GM18873 (cell line): ENCODE measurements around the gene KLK5.
"Not testable (repeated sequence)": the region's sequence is repeated elsewhere in the genome, so short reads cannot be mapped to it uniquely, and the experiment has no call there.

Experiments
- ATAC-seq: cut with Tn5 transposase; IDR thresholded peaks from one replicate; pipeline ENCODE4 v1.9.1; 2021; ENCODE audit warnings: mild to moderate bottlenecking, moderate library complexity, moderate number of reproducible peaks; ENCODE audit not compliant: unreplicated experiment, low FRiP score

Gene KLK5, protein sequence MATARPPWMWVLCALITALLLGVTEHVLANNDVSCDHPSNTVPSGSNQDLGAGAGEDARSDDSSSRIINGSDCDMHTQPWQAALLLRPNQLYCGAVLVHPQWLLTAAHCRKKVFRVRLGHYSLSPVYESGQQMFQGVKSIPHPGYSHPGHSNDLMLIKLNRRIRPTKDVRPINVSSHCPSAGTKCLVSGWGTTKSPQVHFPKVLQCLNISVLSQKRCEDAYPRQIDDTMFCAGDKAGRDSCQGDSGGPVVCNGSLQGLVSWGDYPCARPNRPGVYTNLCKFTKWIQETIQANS

DNA sequence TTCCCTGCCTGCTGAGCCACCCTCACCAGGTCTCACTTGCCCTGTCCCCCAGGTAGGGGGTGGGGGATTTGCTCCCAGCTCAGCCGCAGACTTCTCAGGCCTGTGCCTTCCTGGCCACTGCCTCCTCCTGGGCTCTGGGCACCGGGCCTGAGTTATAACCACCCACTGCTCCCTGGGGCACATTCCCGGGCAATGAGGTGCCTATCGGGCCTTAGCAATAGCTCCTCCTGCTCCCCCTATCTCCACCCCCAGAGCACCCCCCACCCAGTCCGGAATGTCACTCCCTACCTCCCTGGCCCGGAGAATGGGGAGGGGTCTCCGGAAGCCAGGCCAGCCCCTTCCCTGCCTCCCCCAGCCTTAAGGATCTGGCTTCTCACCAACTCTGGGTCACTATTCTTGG lies at the start of gene KLK5:
TSS of gene KLK5 (minus strand) at position 129 of the 400 bp plus-strand sequence. CDS start 381 bp downstream, outside the sequence.
- no peak for ATAC-seq

DNA sequence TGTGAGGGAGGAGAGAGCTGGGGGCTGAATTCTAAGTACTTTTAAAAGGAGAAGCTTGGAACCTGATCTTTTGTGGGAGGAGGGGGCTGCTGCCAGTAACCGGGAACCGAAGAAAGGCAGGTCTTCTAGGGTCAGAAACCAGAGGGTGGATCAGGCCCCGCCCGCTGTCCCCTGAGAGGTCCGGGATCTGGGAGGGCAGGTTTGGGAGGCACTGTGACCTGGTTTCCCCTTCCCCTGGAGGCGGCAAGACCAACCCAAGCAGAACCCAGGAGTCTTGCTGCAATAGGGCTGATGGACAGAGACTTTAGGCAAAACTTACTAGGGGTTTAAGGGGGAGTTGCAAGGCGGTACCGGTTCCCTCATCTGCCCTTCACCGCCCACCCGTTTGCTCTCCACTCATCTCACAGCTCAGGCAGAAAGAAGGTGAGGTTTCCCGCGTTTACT lies 49.3 kb upstream of the KLK5 start:
- no peak for ATAC-seq

DNA sequence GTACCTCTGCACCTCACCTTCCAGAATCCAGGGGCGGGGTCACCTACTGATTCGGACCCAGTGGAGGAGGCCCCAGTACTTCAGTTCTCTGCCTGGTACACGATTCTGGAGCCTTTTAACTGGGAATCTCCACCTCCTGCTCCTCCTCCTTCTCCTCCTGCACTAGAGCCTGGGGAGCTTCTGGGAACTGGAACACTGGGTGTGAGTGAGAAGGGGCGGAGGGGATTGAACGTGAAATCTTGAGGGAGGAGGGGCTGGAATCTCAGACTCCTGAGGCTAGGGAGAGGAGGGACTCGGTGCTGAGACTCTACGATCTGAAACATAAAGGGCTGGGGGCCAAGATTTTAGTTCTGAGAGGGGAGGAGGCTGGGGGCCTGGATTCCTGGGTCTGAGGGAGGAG lies 48.7 kb upstream of the KLK5 start, which contains the start of gene KLK8:
TSS of gene KLK8 (minus strand) at position 90 of the 400 bp plus-strand sequence. CDS start 437 bp downstream, outside the sequence.
- ATAC-seq = no peak

DNA sequence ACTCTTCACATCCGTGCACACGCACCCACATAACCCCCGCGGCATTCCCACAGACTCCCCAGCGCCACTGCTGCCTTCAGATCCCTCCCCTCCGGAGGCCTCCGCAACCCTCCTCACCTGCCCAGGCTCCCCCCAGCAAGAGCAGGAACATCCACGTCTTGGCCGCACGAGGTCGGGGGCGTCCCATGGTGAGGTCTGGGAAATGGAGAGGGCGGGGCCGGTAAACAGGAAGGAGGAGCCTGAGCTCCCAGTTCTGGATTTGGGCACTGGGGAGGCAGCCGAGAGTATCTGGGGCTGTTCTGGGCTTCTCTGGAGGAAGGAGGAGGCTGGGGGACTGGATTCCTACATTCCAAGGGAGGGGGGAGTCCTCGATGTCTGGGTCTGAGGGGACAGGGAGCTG lies 48.1 kb upstream of the KLK5 start:
- ATAC-seq = no peak

DNA sequence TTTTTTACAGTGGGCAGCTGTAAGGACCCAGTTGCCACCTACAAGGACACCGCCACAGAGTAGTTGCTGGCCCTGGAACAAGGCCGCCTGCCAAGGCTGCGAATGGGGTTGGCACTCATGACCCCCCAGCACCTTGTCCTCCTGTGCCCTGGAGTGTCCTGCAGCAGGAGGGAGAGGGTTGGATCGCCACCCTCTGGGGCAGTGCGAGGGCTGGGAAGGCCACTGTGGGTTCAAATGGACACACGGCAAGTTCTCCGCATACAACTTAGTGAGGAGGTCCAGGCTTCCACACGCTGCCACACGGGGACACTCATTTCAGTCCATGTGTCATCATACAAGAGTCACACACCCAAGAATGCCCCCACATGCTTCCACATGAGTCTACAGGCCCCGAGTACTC lies 47.6 kb upstream of the KLK5 start:
- ATAC-seq = no peak

DNA sequence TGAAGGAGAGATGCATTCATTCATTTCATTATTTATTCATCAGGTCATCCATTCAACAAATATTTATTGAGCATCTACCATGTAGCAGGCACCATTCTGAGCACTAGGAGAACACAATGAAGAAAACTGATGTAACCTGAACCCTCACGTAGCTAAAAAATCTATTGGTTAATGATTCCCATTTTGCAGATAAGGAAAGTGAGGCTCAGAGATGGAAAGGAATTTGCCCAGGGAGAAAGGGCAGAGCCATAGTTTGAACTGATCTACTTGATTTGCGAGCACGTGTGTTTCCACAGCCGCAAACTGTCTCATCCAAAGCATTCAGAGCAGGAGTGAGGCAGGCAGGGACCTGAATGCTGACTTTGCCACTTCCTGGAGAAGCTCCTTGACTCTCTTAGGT lies 45.8 kb upstream of the KLK5 start:
- no peak for ATAC-seq

DNA sequence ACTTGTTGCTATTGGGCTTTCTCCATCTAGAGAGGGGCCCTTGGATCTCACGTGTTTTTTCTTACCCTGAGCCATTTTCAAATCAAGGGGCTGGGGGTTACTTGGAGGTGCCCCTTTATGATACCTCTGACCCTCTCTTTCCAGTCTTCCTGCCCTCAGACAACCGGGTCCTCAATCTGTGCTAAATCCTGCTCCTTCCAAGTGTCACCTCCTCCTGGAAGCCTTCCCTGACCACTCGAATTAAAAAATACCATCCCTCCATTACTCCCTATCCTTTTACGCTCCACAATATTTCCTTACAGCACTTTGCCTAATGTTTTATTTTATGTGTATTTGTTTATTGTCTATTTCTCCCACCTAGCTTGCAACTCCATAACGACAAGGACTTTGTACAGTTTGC lies 45.2 kb upstream of the KLK5 start:
- ATAC-seq = no peak

DNA sequence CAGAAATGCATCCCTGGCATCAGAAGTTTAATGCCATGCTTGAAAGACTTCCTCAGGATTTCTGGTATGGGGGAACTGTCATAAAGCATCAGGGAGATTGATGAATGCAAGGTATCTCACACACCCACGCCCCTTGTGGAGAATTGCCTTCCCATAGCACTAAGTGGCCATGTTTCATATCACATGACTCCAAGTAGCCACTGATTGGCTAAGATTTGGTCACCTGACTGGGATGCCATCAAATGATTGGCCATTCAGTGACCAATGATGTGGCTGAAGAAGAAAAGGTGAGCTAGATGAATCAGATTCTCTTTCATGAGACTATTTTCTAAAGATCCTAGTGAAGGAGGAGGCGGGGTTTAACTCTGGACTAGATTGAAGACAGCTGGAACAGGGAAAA lies 41.3 kb upstream of the KLK5 start:
- no peak for ATAC-seq

DNA sequence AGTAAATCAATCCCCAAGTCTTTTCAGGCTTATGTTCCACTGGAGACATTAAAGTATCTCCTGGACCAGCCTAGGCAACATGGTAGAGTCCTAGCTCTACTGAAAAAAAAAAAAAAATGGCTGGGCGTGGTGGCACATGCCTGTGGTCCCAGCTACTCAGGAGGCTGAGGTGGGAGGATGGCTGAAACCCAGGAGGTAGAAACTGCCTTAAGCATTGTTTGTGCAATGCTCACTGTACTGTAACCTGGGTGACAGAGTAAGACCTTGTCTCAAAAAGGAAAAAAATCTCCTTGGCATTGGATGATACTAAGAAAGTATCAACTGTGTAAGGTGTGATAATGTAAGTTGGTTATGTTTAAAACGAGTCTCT lies 39.8 kb upstream of the KLK5 start:
- ATAC-seq = no peak

DNA sequence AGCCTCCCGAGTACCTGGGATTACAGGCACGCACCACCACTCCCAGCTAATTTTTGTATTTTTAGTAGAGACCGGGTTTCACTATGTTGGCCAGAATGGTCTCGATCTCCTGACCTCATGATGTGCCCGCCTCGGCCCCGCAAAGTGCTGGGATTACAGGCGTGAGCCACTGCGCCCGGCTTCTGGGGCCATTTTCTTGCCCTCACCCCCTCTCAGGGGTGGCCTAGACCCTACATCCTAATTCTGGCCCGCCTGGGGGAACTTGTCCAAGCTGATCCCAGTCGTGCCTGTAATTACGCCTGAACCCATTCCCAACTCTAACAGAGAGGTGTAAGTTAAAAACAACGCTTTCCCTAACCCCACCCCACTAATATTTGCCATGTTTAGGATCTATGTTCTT lies 31.6 kb upstream of the KLK5 start:
- ATAC-seq = not testable (repeated sequence)

DNA sequence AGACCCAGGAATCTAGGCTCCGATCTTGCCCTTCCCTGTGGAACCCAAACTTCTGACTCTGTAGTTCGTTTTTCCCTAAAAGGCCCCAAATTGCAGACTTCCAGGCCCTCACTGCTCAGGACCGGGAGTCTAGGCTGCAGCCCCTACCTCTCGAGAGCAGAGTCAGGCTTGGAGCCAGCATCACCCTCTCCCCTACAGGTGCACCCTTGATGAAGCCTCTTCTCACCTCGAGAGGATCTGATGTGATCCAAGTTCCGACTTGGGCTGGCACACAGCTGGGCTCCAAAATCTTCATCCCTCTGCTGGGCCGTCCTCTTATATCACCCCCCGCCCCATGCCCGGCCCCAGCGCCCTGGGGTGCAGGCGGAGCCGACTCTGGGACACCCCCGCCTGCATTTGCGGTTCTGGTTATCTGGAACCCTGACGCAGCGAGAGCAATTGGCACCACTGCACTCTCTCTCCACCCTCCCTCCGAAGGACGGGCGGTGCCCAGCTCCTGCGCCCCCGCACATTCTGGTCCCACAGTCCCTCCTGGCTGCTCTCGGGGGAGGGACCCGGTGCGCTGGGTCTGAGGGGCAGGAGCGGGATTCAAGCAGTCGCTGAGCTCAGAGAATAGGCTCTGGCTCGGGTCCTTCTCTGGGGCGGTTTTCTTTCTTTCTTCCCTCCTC lies 30.9 kb upstream of the KLK5 start, which contains the start of gene KLK7:
TSS of gene KLK7 (minus strand) at position 293 of the 668 bp plus-strand sequence. CDS start 1,518 bp downstream, outside the sequence.
- ATAC-seq = no peak

DNA sequence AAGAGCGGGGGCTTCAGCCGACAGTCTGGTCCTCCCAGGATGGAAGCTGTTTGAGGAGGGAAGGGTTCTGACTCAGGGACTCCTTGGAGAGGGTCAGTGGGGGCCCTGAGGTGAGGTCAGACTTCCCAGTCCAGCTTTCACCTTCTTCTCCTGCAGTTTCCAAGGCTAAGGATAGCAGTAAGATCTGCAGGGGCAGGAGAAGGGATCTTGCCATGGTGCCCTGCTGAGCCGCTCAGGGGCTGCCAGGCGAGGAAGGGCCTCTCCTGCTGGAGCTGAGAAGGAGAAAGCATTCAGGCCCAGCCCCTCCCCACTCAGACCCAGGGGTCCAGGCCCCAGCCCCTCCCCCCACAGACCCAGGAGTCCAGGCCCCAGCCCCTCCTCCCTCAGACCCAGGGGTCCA lies 29.3 kb upstream of the KLK5 start:
- no peak for ATAC-seq

DNA sequence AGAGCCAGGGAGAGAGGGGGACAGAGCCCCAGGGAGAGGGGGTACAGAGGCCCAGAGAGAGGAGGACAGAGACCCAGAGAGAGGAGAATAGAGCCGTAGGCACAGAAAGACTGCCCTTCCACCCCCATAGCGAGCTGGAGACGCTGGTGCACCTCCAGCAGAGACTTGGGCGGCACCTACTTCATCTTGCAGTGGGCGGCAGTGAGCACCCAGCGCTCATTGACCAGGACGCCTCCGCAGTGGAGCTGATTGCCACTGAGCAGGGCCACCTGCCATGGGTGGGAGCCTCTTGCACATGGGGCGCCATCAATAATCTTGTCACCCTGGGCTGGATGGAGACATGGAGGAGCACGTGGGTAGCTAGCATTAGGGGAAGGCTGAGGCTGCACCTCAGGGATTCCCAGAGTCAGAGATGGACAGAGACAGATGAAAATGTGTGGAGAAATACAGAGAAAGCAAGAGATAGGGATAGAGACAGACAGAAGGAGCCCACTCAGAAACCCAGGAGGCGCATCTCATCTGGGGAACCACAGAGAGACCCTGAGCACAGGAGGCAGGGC lies 28.8 kb upstream of the KLK5 start:
- ATAC-seq = no peak

DNA sequence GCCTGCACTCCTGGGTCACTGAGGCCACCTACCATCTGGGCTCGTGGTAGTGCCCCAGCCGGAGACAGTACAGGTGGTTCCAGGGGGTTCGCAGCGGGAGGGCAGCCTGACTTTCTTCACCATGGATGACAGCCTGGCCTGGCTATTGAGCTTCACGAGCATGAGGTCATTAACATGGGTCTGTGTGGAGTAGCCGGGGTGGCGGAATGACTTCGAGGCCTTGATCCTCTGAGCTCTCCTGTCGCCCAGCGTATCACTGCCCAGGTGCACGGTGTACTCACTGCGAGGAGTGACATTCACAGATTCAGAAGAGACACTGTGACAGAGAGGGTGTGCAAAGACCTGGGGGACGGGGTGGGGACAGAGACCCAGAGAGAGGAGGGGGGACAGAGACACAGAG lies 27.4 kb upstream of the KLK5 start:
- ATAC-seq = no peak

DNA sequence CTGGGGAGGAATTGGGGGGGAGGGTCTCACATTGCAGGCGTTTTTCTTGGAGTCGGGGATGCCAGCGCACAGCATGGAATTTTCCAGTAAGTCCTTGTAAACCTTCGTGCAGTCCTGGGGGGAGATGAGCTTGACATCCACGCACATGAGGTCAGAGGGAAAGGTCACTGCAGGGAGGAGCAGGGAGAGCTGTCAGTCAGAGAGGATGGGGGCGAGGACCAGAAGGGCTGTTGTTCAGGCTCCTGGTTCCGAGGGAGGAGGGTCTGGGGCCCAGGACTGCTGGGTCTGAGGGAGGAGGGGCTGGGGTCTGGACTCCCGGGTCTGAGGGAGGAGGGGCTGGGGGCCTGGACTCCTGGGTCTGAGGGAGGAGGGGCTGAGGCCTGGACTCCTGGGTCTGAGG lies 26.9 kb upstream of the KLK5 start:
- no peak for ATAC-seq

DNA sequence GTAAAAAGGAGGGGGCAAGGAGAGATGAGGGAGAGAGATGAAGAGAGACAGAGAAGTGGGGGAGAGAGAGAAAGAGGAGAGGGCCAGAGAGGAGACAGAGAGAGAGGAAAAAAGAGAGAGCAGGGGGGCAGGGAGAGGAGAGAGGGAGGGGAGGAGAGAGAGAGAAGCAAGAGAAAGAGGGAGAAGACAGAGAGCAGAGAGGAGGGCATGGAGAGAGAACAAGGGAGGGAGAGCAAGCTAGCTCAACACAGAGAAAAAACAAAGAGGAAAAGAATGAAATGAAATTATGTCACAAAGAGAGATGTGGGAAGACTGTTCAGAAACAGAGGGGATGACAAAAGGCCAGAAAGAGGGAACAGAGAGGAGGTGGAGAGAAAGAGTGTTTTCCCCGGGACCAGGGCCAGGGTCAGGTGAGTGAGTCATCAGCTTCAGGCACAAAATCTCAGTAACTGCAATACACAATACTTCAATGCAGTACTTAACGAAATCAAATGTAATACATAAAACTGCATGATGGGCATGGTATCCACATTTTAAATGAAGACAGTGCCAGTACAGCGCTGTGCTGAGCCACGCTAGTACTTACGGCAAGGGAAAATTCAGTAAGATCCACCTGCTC lies 26.0 kb upstream of the KLK5 start:
- ATAC-seq = no peak

DNA sequence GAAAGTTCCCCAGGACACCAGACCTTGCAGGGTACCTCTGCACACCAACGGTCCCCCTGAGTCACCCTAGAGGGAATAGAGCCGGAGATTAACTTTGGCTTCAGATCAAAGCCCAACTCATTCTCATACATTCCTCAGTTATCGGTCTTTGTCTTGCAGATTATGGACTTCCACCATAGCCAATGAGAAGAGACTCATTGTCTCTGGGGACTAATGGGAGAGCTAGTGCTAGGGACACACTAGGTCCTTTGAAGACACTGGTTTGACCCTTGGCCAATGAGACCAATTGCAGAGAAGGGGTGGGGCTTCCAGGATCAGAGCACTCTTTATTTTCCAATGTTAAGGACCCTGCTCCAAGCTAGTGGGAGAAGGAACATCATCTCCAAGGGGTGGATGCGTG lies 24.8 kb upstream of the KLK5 start:
- ATAC-seq = no peak

DNA sequence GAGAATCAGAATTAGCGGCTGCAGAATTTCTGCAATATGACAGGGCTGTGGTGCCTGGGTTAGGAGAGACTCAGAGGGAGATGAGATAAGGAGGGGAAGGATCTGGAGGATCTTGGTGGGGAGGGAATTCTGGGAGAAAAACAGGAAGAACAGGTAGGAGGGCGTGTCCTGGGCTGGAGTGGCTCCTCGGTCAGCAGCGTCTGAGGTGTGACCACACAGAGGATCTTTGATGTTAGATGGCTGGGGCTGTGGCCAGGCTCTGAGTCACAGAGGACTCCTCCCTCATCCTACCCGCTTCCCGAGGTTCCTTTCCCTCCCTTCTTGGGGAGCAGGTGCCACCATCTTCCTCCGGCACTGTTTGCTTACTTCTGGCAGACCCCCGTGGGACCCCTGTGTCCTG lies 22.9 kb upstream of the KLK5 start:
- no peak for ATAC-seq

DNA sequence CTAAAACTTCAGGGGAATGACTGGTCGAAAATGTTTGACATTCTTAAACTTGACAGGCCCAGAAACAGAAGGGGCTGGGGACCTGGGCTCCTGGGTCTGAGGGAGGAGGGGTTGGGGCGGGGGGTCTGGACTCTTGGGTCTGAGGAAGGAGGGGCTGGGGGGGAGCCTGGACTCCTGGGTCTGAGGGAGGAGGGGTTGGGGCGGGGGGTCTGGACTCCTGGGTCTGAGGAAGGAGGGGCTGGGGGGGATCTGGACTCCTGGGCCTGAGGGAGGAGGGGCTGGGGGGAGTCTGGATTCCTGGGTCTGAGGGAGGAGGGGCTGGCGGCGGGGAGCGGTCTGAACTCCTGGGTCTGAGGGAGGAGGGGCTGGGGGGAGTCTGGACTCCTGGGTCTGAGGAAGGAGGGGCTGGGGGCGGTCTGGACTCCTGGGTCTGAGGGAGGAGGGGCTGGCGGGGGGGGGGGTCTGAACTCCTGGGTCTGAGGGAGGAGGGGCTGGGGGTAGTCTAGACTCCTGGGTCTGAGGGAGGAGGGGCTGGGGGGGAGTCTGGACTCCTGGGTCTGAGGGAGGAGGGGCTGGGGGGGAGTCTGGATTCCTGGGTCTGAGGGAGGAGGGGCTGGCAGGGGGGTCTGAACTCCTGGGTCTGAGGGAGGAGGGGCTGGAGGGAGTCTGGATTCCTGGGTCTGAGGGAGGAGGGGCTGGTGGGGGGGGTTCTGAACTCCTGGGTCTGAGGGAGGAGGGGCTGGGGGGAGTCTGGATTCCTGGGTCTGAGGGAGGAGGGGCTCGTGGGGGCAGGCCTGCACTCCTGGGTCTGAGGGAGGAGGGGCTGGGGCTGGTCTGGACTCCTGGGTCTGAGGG lies 22.1 kb upstream of the KLK5 start:
- no peak for ATAC-seq

DNA sequence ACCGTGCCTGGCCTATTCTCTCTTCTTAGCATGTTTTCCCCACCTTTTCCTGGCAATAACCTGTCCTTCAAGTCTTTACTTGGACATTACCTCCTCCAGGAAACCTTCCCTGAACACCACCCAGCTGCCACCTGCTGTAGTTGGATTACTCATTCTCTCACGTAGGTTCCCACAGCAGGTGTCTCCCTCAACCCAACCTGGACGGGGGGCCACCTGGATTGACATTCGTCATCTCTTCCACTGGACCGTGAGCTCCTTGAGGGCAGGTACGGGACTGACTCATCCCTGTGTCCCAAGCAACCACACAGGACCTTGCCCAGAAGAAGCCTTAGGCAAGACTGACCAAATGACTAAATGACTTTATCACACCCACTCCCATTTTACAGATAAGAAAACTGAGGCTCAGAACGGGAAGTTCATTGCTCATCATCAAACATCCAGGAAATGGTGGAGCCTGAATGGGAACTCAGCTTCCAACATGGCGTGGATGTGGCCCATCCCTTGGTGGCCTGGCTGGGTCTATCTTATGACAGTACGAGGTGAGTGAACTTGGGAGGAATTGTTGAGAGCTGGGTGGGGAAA lies 20.0 kb upstream of the KLK5 start:
- no peak for ATAC-seq
